Measurements from ENCODE around the gene TNRC6A. TPM values are rescaled to one million over a fixed set of nuclear protein-coding genes. Genes with fewer than 3 reads are reported as not detected.

TNRC6A gene
- total RNA-seq, 2 donors from 2014 or later, result 23.5 to 24.4 TPM

- TF ChIP-seq CTCF (IDR thresholded peaks at IDR 0.05), result no peak
- no peak overlapping the region for H3K4me3 ChIP-seq
- H3K4me1 ChIP-seq, result peaks cover 0 to 9% of the 10 kb centered on the region in 2 donors
- H3K36me3 ChIP-seq, result no peaks in the 10 kb centered on the region
- no peaks in the 10 kb centered on the region for H3K9me3 ChIP-seq
- no peak overlapping the region for H3K27ac ChIP-seq
- no peaks in the 10 kb centered on the region for H3K27me3 ChIP-seq
- DNase-seq (ENCODE audit: low spot score), result no peak
Observed at GRCh38 chr16:24850289-24850938, 121.0 kb downstream of the TNRC6A start.

GRCh38 chr16:24851700-24852099 is 122.2 kb downstream of the TNRC6A start:
- H3K9me3 ChIP-seq, result no peaks in the 10 kb centered on the region
- no peak for TF ChIP-seq CTCF (IDR thresholded peaks at IDR 0.05)
- no peak overlapping the region for H3K4me3 ChIP-seq
- H3K4me1 ChIP-seq, result peaks cover 0 to 9% of the 10 kb centered on the region in 2 donors
- H3K36me3 ChIP-seq, result no peaks in the 10 kb centered on the region
- no peaks in the 10 kb centered on the region for H3K27me3 ChIP-seq
- DNase-seq (ENCODE audit: low spot score), result no peak
- H3K27ac ChIP-seq, result no peak overlapping the region

GRCh38 chr16:24852281-24852721 is 122.8 kb downstream of the TNRC6A start:
- no peak for DNase-seq (ENCODE audit: low spot score)
- Histone ChIP-seq H3K36me3 (no peaks in the 10 kb centered on the region), H3K4me3 (no peak overlapping the region), H3K27ac (no peak overlapping the region), H3K27me3 (no peaks in the 10 kb centered on the region), H3K9me3 (no peaks in the 10 kb centered on the region), H3K4me1 (peaks cover 0 to 9% of the 10 kb centered on the region in 2 donors)
- TF ChIP-seq CTCF (IDR thresholded peaks at IDR 0.05), result no peak

- Histone ChIP-seq H3K4me1 (peaks cover 0 to 9% of the 10 kb centered on the region in 2 donors), H3K27me3 (no peaks in the 10 kb centered on the region), H3K9me3 (no peaks in the 10 kb centered on the region), H3K27ac (no peak overlapping the region), H3K4me3 (peak overlapping the region in 1 of 2 donors; percentile 18), H3K36me3 (no peaks in the 10 kb centered on the region)
- no peak for DNase-seq (ENCODE audit: low spot score)
- no peak for TF ChIP-seq CTCF (IDR thresholded peaks at IDR 0.05)
Observed at GRCh38 chr16:24853169-24853824, 123.8 kb downstream of the TNRC6A start.

- H3K4me1 ChIP-seq, result peaks cover 0 to 9% of the 10 kb centered on the region in 2 donors
- no peak for TF ChIP-seq CTCF (IDR thresholded peaks at IDR 0.05)
- H3K4me3 ChIP-seq, result peak overlapping the region in 1 of 2 donors; percentile 18
- H3K27me3 ChIP-seq, result no peaks in the 10 kb centered on the region
- DNase-seq (ENCODE audit: low spot score), result no peak
- no peak overlapping the region for H3K27ac ChIP-seq
- H3K36me3 ChIP-seq, result no peaks in the 10 kb centered on the region
- H3K9me3 ChIP-seq, result no peaks in the 10 kb centered on the region
Observed at GRCh38 chr16:24853830-24854229, 124.4 kb downstream of the TNRC6A start.

Measured in right atrium auricular region (tissue), 2 donors.